ENCODE data around the gene LMF1. TPM values are rescaled to one million over a fixed set of nuclear protein-coding genes. Genes with fewer than 3 reads are reported as not detected.

LMF1 gene
- total and polyA plus RNA-seq, 2 donors (not counting 1 experiment from before 2014, with no cell fraction given): 36.4 to 63.2 TPM

DNA sequence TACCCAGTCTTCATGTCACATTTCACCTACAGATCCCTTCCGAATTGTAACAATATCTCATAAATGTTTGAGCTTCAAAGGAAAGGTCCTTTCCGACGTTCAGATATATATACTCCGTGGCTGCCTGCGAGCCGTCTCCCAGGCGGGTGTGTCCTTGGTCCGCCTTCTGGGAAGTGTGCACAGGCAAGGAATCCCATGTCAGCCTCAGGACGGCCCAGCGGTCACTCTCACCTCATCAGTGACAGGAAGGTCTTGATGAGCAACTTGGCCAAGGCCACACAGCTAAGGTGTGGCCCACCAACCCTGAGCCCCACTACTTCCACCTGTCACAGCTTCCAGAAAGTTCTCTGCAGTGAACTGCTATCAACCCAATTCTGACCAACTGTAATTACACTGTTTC, 4.3 kb downstream of the LMF1 start:
- Histone ChIP-seq H4K20me1 (ENCODE audit: control insufficient read depth, insufficient read depth, low read length, poor library complexity, severe bottlenecking) (peaks cover 24% of the 10 kb centered on the region), H3K79me2 (ENCODE audit: control insufficient read depth, insufficient read depth, low read length) (peaks cover 9% of the 10 kb centered on the region), H3K27ac (ENCODE audit: low read length in 2 of 2) (no peak overlapping the region), H3K36me3 (replicated peaks in 1 of 2; ENCODE audit: control extremely low read depth in 1 of 2, control insufficient read depth in 1 of 2, extremely low read depth in 1 of 2, insufficient read depth in 2 of 2, low read length in 1 of 2) (peaks cover 0 to 2% of the 10 kb centered on the region in 2 experiments), H3K4me2 (replicated peaks; ENCODE audit: low read depth, low read length, poor library complexity, severe bottlenecking) (no peak overlapping the region), H3K9me3 (ENCODE audit: control extremely low read depth in 1 of 3, control insufficient read depth in 2 of 3, insufficient read depth in 1 of 3, low read length in 2 of 3) (peaks cover 0 to 9% (median 0%) of the 10 kb centered on the region in 3 donors), H3K27me3 (replicated peaks in 1 of 4; ENCODE audit: control extremely low read depth in 1 of 4, control insufficient read depth in 3 of 4, insufficient read depth in 4 of 4, low read length in 3 of 4) (no peaks in the 10 kb centered on the region), H3K4me3 (ENCODE audit: control extremely low read depth in 1 of 5, extremely low read depth in 1 of 5, insufficient read depth in 1 of 5, low read depth in 2 of 5, low read length in 4 of 5) (no peak overlapping the region), H3K4me1 (ENCODE audit: control insufficient read depth in 2 of 2, insufficient read depth in 2 of 2, low read length in 2 of 2) (peaks cover 9 to 16% of the 10 kb centered on the region in 2 donors), H3K9ac (ENCODE audit: low read length) (no peak overlapping the region), H2AFZ (ENCODE audit: insufficient read depth, low read depth, low read length, poor library complexity, severe bottlenecking) (no peak overlapping the region)
- Mint-ChIP-seq H3K27me3 (no peaks in the 10 kb centered on the region), H3K4me3 (no peak overlapping the region), H3K4me1 (peaks cover 23% of the 10 kb centered on the region), H3K9me3 (ENCODE audit: insufficient read depth) (no peaks in the 10 kb centered on the region), H3K27ac (no peak overlapping the region)
- intact Hi-C loops (cut with micrococcal nuclease): no loop called here
- DNase-seq (no peak), ATAC-seq (ENCODE audit: low read depth) (no peak)
- no peak for TF ChIP-seq EZH2 (IDR thresholded peaks at IDR 0.05; ENCODE audit: borderline replicate concordance, insufficient read depth, low read depth, low read length, poor library complexity, severe bottlenecking)
- TF ChIP-seq, protein P1, sequence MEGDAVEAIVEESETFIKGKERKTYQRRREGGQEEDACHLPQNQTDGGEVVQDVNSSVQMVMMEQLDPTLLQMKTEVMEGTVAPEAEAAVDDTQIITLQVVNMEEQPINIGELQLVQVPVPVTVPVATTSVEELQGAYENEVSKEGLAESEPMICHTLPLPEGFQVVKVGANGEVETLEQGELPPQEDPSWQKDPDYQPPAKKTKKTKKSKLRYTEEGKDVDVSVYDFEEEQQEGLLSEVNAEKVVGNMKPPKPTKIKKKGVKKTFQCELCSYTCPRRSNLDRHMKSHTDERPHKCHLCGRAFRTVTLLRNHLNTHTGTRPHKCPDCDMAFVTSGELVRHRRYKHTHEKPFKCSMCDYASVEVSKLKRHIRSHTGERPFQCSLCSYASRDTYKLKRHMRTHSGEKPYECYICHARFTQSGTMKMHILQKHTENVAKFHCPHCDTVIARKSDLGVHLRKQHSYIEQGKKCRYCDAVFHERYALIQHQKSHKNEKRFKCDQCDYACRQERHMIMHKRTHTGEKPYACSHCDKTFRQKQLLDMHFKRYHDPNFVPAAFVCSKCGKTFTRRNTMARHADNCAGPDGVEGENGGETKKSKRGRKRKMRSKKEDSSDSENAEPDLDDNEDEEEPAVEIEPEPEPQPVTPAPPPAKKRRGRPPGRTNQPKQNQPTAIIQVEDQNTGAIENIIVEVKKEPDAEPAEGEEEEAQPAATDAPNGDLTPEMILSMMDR (IDR thresholded peaks at IDR 0.05): no peak
- ChIA-PET CTCF (no interaction called here), POLR2A (no interaction called here)
- 96% methylated on average over 10 of the region's 10 CpGs for WGBS (ENCODE audit: insufficient coverage)

DNA sequence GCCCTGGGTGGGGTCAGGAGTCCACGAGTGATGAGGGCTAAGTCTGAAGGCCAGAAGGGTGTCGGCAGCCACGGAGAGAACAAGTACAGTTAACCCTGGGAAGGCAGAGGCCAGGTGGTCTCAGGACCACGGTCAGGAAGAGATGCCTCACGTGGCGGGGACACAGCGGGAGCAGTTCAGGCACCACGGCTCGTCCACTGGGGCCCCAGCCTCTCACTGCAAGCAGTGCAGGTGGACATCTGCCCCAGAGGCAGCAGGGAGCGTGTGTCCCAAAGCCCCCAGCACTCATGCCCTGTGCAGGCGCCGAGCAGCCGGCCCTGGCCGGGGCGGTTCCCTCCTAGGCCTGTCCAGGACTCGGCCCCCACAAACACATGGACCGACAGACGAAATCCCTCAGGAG, 4.7 kb downstream of the LMF1 start:
- 97% methylated on average over 17 of the region's 18 CpGs for WGBS (ENCODE audit: insufficient coverage)
- no peak overlapping the region for H3K4me2 ChIP-seq (replicated peaks; ENCODE audit: low read depth, low read length, poor library complexity, severe bottlenecking)
- H3K9ac ChIP-seq (ENCODE audit: low read length): no peak overlapping the region
- intact Hi-C loops (cut with micrococcal nuclease): no loop called here
- H3K27ac ChIP-seq (ENCODE audit: low read length in 2 of 2): no peak overlapping the region
- no peak for TF ChIP-seq EZH2 (IDR thresholded peaks at IDR 0.05; ENCODE audit: borderline replicate concordance, insufficient read depth, low read depth, low read length, poor library complexity, severe bottlenecking)
- TF ChIP-seq, protein P1 (IDR thresholded peaks at IDR 0.05): no peak
- DNase-seq (no peak), ATAC-seq (ENCODE audit: low read depth) (no peak)
- Mint-ChIP-seq H3K9me3 (ENCODE audit: insufficient read depth) (no peaks in the 10 kb centered on the region), H3K27me3 (no peaks in the 10 kb centered on the region), H3K4me1 (peaks cover 21% of the 10 kb centered on the region), H3K27ac (no peak overlapping the region), H3K4me3 (no peak overlapping the region)
- no peaks in the 10 kb centered on the region for H3K27me3 ChIP-seq (replicated peaks in 1 of 4; ENCODE audit: control extremely low read depth in 1 of 4, control insufficient read depth in 3 of 4, insufficient read depth in 4 of 4, low read length in 3 of 4)
- ChIA-PET POLR2A (no interaction called here), CTCF (no interaction called here)
- peaks cover 0 to 4% (median 0%) of the 10 kb centered on the region in 3 donors for H3K9me3 ChIP-seq (ENCODE audit: control extremely low read depth in 1 of 3, control insufficient read depth in 2 of 3, insufficient read depth in 1 of 3, low read length in 2 of 3)
- H3K4me1 ChIP-seq (ENCODE audit: control insufficient read depth in 2 of 2, insufficient read depth in 2 of 2, low read length in 2 of 2): peaks cover 9 to 11% of the 10 kb centered on the region in 2 donors
- peaks cover 9% of the 10 kb centered on the region for H3K79me2 ChIP-seq (ENCODE audit: control insufficient read depth, insufficient read depth, low read length)
- H4K20me1 ChIP-seq (ENCODE audit: control insufficient read depth, insufficient read depth, low read length, poor library complexity, severe bottlenecking): peaks cover 24% of the 10 kb centered on the region
- H3K36me3 ChIP-seq (replicated peaks in 1 of 2; ENCODE audit: control extremely low read depth in 1 of 2, control insufficient read depth in 1 of 2, extremely low read depth in 1 of 2, insufficient read depth in 2 of 2, low read length in 1 of 2): peaks cover 0 to 2% of the 10 kb centered on the region in 2 experiments
- H3K4me3 ChIP-seq (ENCODE audit: control extremely low read depth in 1 of 5, extremely low read depth in 1 of 5, insufficient read depth in 1 of 5, low read depth in 2 of 5, low read length in 4 of 5): no peak overlapping the region
- no peak overlapping the region for H2AFZ ChIP-seq (ENCODE audit: insufficient read depth, low read depth, low read length, poor library complexity, severe bottlenecking)

Measured in B cell (primary cell).